Calu3 (cell line): ENCODE measurements around the gene SAC3D1. TPM values are rescaled to one million over a fixed set of nuclear protein-coding genes. Genes with fewer than 3 reads are reported as not detected.
A peak's percentile ranks its signal among the peaks of the same experiment; 100 is the strongest.

Experiments used
- BruUV-seq: library from RNA; stranded (reverse); fragments of 400-500 nt; replicated peaks from 2 replicates; lab custom pipeline; 2021; lab: Mats Ljungman, UMichigan
- CTCF ChIA-PET: fragments of 300-600 bp; sonication (Branson Sonifier 250); formaldehyde crosslinking; loops from one replicate; lab custom pipeline; 2022; ENCODE audit warnings: antibody characterized with exemption; lab: Charles Lee
- DNase-seq: peaks from one replicate; pipeline ENCODE4 v3.0.0; 2022
- H3K27ac Mint-ChIP-seq: one replicate; pipeline ENCODE4 v1.8.0; 2022; ENCODE audit warnings: mixed read lengths; ENCODE audit not compliant: unreplicated experiment
- H3K27me3 Mint-ChIP-seq: one replicate; pipeline ENCODE4 v1.8.0; 2022; ENCODE audit warnings: mixed read lengths; ENCODE audit not compliant: unreplicated experiment
- H3K36me3 Mint-ChIP-seq: one replicate; pipeline ENCODE4 v1.8.0; 2022; ENCODE audit warnings: mild to moderate bottlenecking, moderate library complexity, mixed read lengths; ENCODE audit not compliant: insufficient read depth, unreplicated experiment
- H3K4me1 Mint-ChIP-seq: one replicate; pipeline ENCODE4 v1.8.0; 2022; ENCODE audit warnings: mild to moderate bottlenecking, low read depth, mixed read lengths; ENCODE audit not compliant: unreplicated experiment
- H3K4me3 Mint-ChIP-seq: one replicate; pipeline ENCODE4 v1.8.0; 2022; ENCODE audit warnings: mild to moderate bottlenecking, low read depth, moderate library complexity, mixed read lengths; ENCODE audit not compliant: unreplicated experiment
- H3K9me3 Mint-ChIP-seq: one replicate; pipeline ENCODE4 v1.8.0; 2022; ENCODE audit warnings: low read depth, mixed read lengths; ENCODE audit not compliant: unreplicated experiment
- CTCF ChIP-seq: fragments of 200-600 bp; IDR thresholded peaks from one replicate; pipeline ENCODE4 v1.8.0; 2022; ENCODE audit warnings: antibody characterized with exemption; ENCODE audit not compliant: unreplicated experiment
- intact Hi-C: fragments of 100-400 bp; cut with micrococcal nuclease; formaldehyde crosslinking; loops from one replicate; pipeline ENCODE4 v1.10.0; 2022; ENCODE audit not compliant: unreplicated experiment
- total RNA-seq: library from RNA; stranded (reverse); gene quantifications from 2 replicates; pipeline ENCODE4 v1.2.3, GENCODE V29; 2022

SAC3D1 gene
- total RNA-seq, 1 experiment from 2014 or later = 17.6 TPM

GRCh38 chr11:65078151-65078550 is 37.1 kb downstream of the SAC3D1 start:
- no peaks in the 10 kb centered on the region for H3K27me3 Mint-ChIP-seq
- peaks cover 33% of the 10 kb centered on the region for H3K4me1 Mint-ChIP-seq
- CTCF ChIA-PET = interaction anchor here (0.6 to 1.2 kb wide), 3 partner anchors 44 to 240 kb away, joined by 3 to 6 read pairs (median 3); partner anchors contain the start of genes FAU, MRPL49 and SNX15
- H3K9me3 Mint-ChIP-seq = no peaks in the 10 kb centered on the region
- H3K27ac Mint-ChIP-seq = no peak overlapping the region
- H3K36me3 Mint-ChIP-seq = peaks cover 29% of the 10 kb centered on the region
- DNase-seq = peak; percentile 77
- no peak overlapping the region for H3K4me3 Mint-ChIP-seq
- TF ChIP-seq CTCF = peak; percentile 81
- intact Hi-C loops = no loop called here
- no TSS peak for BruUV-seq

GRCh38 chr11:65078786-65079342 is 37.9 kb downstream of the SAC3D1 start:
- no peak for TF ChIP-seq CTCF
- Mint-ChIP-seq H3K27ac (no peak overlapping the region), H3K9me3 (no peaks in the 10 kb centered on the region), H3K36me3 (peaks cover 36% of the 10 kb centered on the region), H3K27me3 (no peaks in the 10 kb centered on the region), H3K4me3 (no peak overlapping the region), H3K4me1 (peaks cover 33% of the 10 kb centered on the region)
- intact Hi-C loops = no loop called here
- DNase-seq = no peak
- BruUV-seq = no TSS peak
- CTCF ChIA-PET = interaction anchor here (0.6 to 1.2 kb wide), 3 partner anchors 43 to 240 kb away, joined by 3 to 6 read pairs (median 3); partner anchors contain the start of genes FAU, MRPL49 and SNX15

- CTCF ChIA-PET = no interaction called here
- Mint-ChIP-seq H3K9me3 (no peaks in the 10 kb centered on the region), H3K27me3 (no peaks in the 10 kb centered on the region), H3K4me1 (peaks cover 39% of the 10 kb centered on the region), H3K36me3 (peaks cover 61% of the 10 kb centered on the region), H3K27ac (peak overlapping the region; percentile 97), H3K4me3 (peak overlapping the region; percentile 100)
- TSS peak; percentile 57 for BruUV-seq
- no peak for DNase-seq
- no peak for TF ChIP-seq CTCF
- intact Hi-C loops = no loop called here
Observed at GRCh38 chr11:65083134-65083833, 42.3 kb downstream of the SAC3D1 start.

- H3K27me3 Mint-ChIP-seq = no peaks in the 10 kb centered on the region
- CTCF ChIA-PET = no interaction called here
- H3K4me1 Mint-ChIP-seq = peaks cover 32% of the 10 kb centered on the region
- peak within 1 kb of the TSS; percentile 100 for H3K4me3 Mint-ChIP-seq
- peaks cover 64% of the 10 kb centered on the region for H3K36me3 Mint-ChIP-seq
- intact Hi-C loops = no loop called here
- DNase-seq = peak; percentile 97
- TF ChIP-seq CTCF = no peak
- no TSS peak for BruUV-seq
- no peaks in the 10 kb centered on the region for H3K9me3 Mint-ChIP-seq
- H3K27ac Mint-ChIP-seq = peak within 1 kb of the TSS; percentile 97
Observed at GRCh38 chr11:65083834-65084597, 43.0 kb downstream of the SAC3D1 start, which contains the start of the genes CDCA5 and ZFPL1. Gene CDCA5 (minus strand): TSS chr11:65084040. CDS start chr11:65083978, 62 bp downstream. Gene ZFPL1 (plus strand): TSS chr11:65084222. CDS start chr11:65084699, 477 bp downstream.
